ENCODE results near the gene IGFLR1. TPM values are rescaled to one million over a fixed set of nuclear protein-coding genes. Genes with fewer than 3 reads are reported as not detected.

IGFLR1 gene
- polyA plus RNA-seq, 1 donor from 2014 or later = 4.6 TPM

- Histone ChIP-seq H3K27me3 (ENCODE audit: insufficient read depth, low read depth, low read length) (no peaks in the 10 kb centered on the region), H3K4me3 (ENCODE audit: low read length) (peak overlapping the region; percentile 94), H3K27ac (ENCODE audit: low read length) (peak overlapping the region; percentile 70), H3K79me2 (replicated peaks; ENCODE audit: insufficient read depth, low read length) (peaks cover 22% of the 10 kb centered on the region), H4K20me1 (ENCODE audit: insufficient read depth) (no peaks in the 10 kb centered on the region), H2AFZ (ENCODE audit: low read depth, low read length) (no peak overlapping the region), H3K9me2 (ENCODE audit: insufficient read depth, low read length) (no peaks in the 10 kb centered on the region), H3F3A (ENCODE audit: insufficient read depth, low read length, poor library complexity, severe bottlenecking) (no peaks in the 10 kb centered on the region), H3K9me3 (ENCODE audit: low read length) (no peaks in the 10 kb centered on the region), H3K36me3 (ENCODE audit: insufficient read depth, low read length) (no peaks in the 10 kb centered on the region), H3K4me2 (ENCODE audit: low read length) (peak overlapping the region; percentile 70), H3K9ac (ENCODE audit: low read length) (peak overlapping the region; percentile 82)
- TF ChIP-seq EZH2 (IDR thresholded peaks at IDR 0.05; ENCODE audit: borderline replicate concordance, insufficient read depth, low read length, poor library complexity, severe bottlenecking) (no peak), MXI1 (conservative IDR thresholded peaks at IDR 0.05; ENCODE audit: poor library complexity, severe bottlenecking) (peak; percentile 24), EP300 (conservative IDR thresholded peaks at IDR 0.05; ENCODE audit: poor library complexity, severe bottlenecking) (no peak), SMC3 (conservative IDR thresholded peaks at IDR 0.05; ENCODE audit: poor library complexity) (no peak), POLR2AphosphoS5 (IDR thresholded peaks at IDR 0.05) (no peak), TAF1 (IDR thresholded peaks at IDR 0.05; ENCODE audit: low read depth) (no peak)
These were observed 23.8 kb downstream of the IGFLR1 start for GRCh38 chr19:35718345-35719041.

- H3K4me3 ChIP-seq (ENCODE audit: low read length) = peak within 1 kb of the TSS; percentile 99
- H3K27me3 ChIP-seq (ENCODE audit: insufficient read depth, low read depth, low read length) = no peaks in the 10 kb centered on the region
- no peaks in the 10 kb centered on the region for H4K20me1 ChIP-seq (ENCODE audit: insufficient read depth)
- H3K9me2 ChIP-seq (ENCODE audit: insufficient read depth, low read length) = no peaks in the 10 kb centered on the region
- no peaks in the 10 kb centered on the region for H3K9me3 ChIP-seq (ENCODE audit: low read length)
- peak within 1 kb of the TSS; percentile 76 for H3K4me2 ChIP-seq (ENCODE audit: low read length)
- peak within 1 kb of the TSS; percentile 82 for H3K9ac ChIP-seq (ENCODE audit: low read length)
- peak within 1 kb of the TSS; percentile 84 for H2AFZ ChIP-seq (ENCODE audit: low read depth, low read length)
- H3K79me2 ChIP-seq (replicated peaks; ENCODE audit: insufficient read depth, low read length) = peaks cover 22% of the 10 kb centered on the region
- TF ChIP-seq EZH2 (IDR thresholded peaks at IDR 0.05; ENCODE audit: borderline replicate concordance, insufficient read depth, low read length, poor library complexity, severe bottlenecking) = no peak
- TF ChIP-seq MXI1 (conservative IDR thresholded peaks at IDR 0.05; ENCODE audit: poor library complexity, severe bottlenecking) = peak; percentile 74
- TF ChIP-seq EP300 (conservative IDR thresholded peaks at IDR 0.05; ENCODE audit: poor library complexity, severe bottlenecking) = peak; percentile 41
- TF ChIP-seq POLR2AphosphoS5 (IDR thresholded peaks at IDR 0.05) = peak; percentile 62
- TF ChIP-seq TAF1 (IDR thresholded peaks at IDR 0.05; ENCODE audit: low read depth) = no peak
- TF ChIP-seq CTCF (IDR thresholded peaks at IDR 0.05; ENCODE audit: poor library complexity, severe bottlenecking) = no peak
- TF ChIP-seq REST (IDR thresholded peaks at IDR 0.05; ENCODE audit: borderline replicate concordance) = no peak
- TF ChIP-seq RAD21 (conservative IDR thresholded peaks at IDR 0.05) = no peak
- H3K36me3 ChIP-seq (ENCODE audit: insufficient read depth, low read length) = no peaks in the 10 kb centered on the region
- H3K27ac ChIP-seq (ENCODE audit: low read length) = peak within 1 kb of the TSS; percentile 71
- H3F3A ChIP-seq (ENCODE audit: insufficient read depth, low read length, poor library complexity, severe bottlenecking) = no peaks in the 10 kb centered on the region
These were observed 24.4 kb downstream of the IGFLR1 start, which contains the start of gene KMT2B for GRCh38 chr19:35717665-35718344. KMT2B (plus strand) TSS chr19:35718003; CDS start chr19:35718019, 16 bp downstream.
